BE2C (cell line): ENCODE results near the gene P3H2.

Experiments
- DNase-seq: peaks from one replicate; pipeline ENCODE4 v3.0.0-alpha.2; 2020
- H3K27me3 ChIP-seq: fragments of 250-450 bp; sonication (Bioruptor Pico); 2 replicates; pipeline ENCODE4 v1.5.1; 2020; ENCODE audit warnings: mild to moderate bottlenecking
- H3K36me3 ChIP-seq: fragments of 250-450 bp; sonication (Bioruptor Pico); 2 replicates; pipeline ENCODE4 v1.5.1; 2020; ENCODE audit warnings: mild to moderate bottlenecking
- H3K4me1 ChIP-seq: fragments of 250-450 bp; sonication (Bioruptor Pico); 2 replicates; pipeline ENCODE4 v1.5.1; 2020
- H3K4me3 ChIP-seq: 2 replicates; pipeline ENCODE4 v1.5.1; 2011; ENCODE audit warnings: low read depth, low read length
- H3K9me3 ChIP-seq: fragments of 250-450 bp; sonication (Bioruptor Pico); 2 replicates; pipeline ENCODE4 v1.5.1; 2020
- CTCF ChIP-seq: IDR thresholded peaks from 2 replicates; pipeline ENCODE4 v1.5.1; 2012; ENCODE audit warnings: mild to moderate bottlenecking, low read depth, low read length

Gene P3H2

GRCh38 chr3:190031887-190032752 lies 88.6 kb downstream of the P3H2 start:
- H3K4me1 ChIP-seq, result no peaks in the 10 kb centered on the region
- no peaks in the 10 kb centered on the region for H3K27me3 ChIP-seq
- H3K4me3 ChIP-seq, result no peak overlapping the region
- DNase-seq, result no peak
- TF ChIP-seq CTCF, result no peak
- no peaks in the 10 kb centered on the region for H3K9me3 ChIP-seq
- no peaks in the 10 kb centered on the region for H3K36me3 ChIP-seq

GRCh38 chr3:190027116-190027515 lies 93.6 kb downstream of the P3H2 start:
- no peaks in the 10 kb centered on the region for H3K36me3 ChIP-seq
- H3K9me3 ChIP-seq, result no peaks in the 10 kb centered on the region
- no peak for TF ChIP-seq CTCF
- no peak for DNase-seq
- H3K4me1 ChIP-seq, result no peaks in the 10 kb centered on the region
- H3K4me3 ChIP-seq, result no peak overlapping the region
- H3K27me3 ChIP-seq, result no peaks in the 10 kb centered on the region

GRCh38 chr3:190026154-190026553 lies 94.5 kb downstream of the P3H2 start:
- no peaks in the 10 kb centered on the region for H3K36me3 ChIP-seq
- no peak overlapping the region for H3K4me3 ChIP-seq
- no peaks in the 10 kb centered on the region for H3K9me3 ChIP-seq
- H3K4me1 ChIP-seq, result no peaks in the 10 kb centered on the region
- DNase-seq, result no peak
- no peak for TF ChIP-seq CTCF
- H3K27me3 ChIP-seq, result no peaks in the 10 kb centered on the region

GRCh38 chr3:190024912-190025311 lies 95.8 kb downstream of the P3H2 start:
- no peaks in the 10 kb centered on the region for H3K36me3 ChIP-seq
- TF ChIP-seq CTCF, result no peak
- no peaks in the 10 kb centered on the region for H3K4me1 ChIP-seq
- no peaks in the 10 kb centered on the region for H3K9me3 ChIP-seq
- H3K4me3 ChIP-seq, result no peak overlapping the region
- no peak for DNase-seq
- no peaks in the 10 kb centered on the region for H3K27me3 ChIP-seq

GRCh38 chr3:190019844-190020243 lies 100.9 kb downstream of the P3H2 start:
- Histone ChIP-seq H3K4me1 (no peaks in the 10 kb centered on the region), H3K4me3 (no peak overlapping the region), H3K36me3 (no peaks in the 10 kb centered on the region), H3K9me3 (no peaks in the 10 kb centered on the region), H3K27me3 (no peaks in the 10 kb centered on the region)
- no peak for TF ChIP-seq CTCF
- no peak for DNase-seq

GRCh38 chr3:190019006-190019405 lies 101.7 kb downstream of the P3H2 start:
- Histone ChIP-seq H3K27me3 (no peaks in the 10 kb centered on the region), H3K9me3 (no peaks in the 10 kb centered on the region), H3K4me1 (no peaks in the 10 kb centered on the region), H3K36me3 (no peaks in the 10 kb centered on the region), H3K4me3 (no peak overlapping the region)
- no peak for TF ChIP-seq CTCF
- no peak for DNase-seq
